Liver (tissue), 3 donors: ENCODE measurements around the gene SOX15.

Experiments
- EGR1 ChIP-seq, 2 donors: IDR thresholded peaks; 2 replicates each; pipeline ENCODE4 v1.6.1; 2016 to 2018; ENCODE audit warnings: antibody characterized with exemption in 2 of 2, low read depth in 2 of 2
- FOXA1 ChIP-seq: IDR thresholded peaks from 2 replicates; pipeline ENCODE4 v1.6.1; 2016; ENCODE audit warnings: antibody characterized with exemption
- GABPA ChIP-seq, 2 donors: IDR thresholded peaks in 1 of 2; conservative IDR thresholded peaks in 1 of 2; 2 replicates each; pipeline ENCODE4 v1.6.1; 2016; ENCODE audit warnings: antibody characterized with exemption in 2 of 2, mild to moderate bottlenecking in 1 of 2, moderate library complexity in 1 of 2
- RAD21 ChIP-seq, 2 donors: IDR thresholded peaks; 2 replicates each; pipeline ENCODE4 v1.6.1; 2016; ENCODE audit warnings: antibody characterized with exemption in 2 of 2, mild to moderate bottlenecking in 2 of 2
- RXRA ChIP-seq, 2 donors: IDR thresholded peaks; 2 replicates each; pipeline ENCODE4 v1.6.1; 2017 to 2018; ENCODE audit warnings: antibody characterized with exemption in 2 of 2, mild to moderate bottlenecking in 1 of 2
- SP1 ChIP-seq: IDR thresholded peaks from 2 replicates; pipeline ENCODE4 v1.6.1; 2018; ENCODE audit warnings: antibody characterized with exemption, mild to moderate bottlenecking
- TAF1 ChIP-seq: conservative IDR thresholded peaks from 2 replicates; pipeline ENCODE4 v1.6.1; 2016; ENCODE audit warnings: antibody characterized with exemption, mild to moderate bottlenecking
- YY1 ChIP-seq: IDR thresholded peaks from 2 replicates; pipeline ENCODE4 v1.6.1; 2016; ENCODE audit warnings: antibody characterized with exemption, mild to moderate bottlenecking
- TF ChIP-seq, protein P1 (sequence below): fragments of 150-350 bp; IDR thresholded peaks from 2 replicates; pipeline ENCODE4 v1.5.1; 2017; ENCODE audit warnings: improper control_type of control experiment, low read depth, low read length; ENCODE audit not compliant: missing input control
- TF ChIP-seq, protein P2 (sequence below): IDR thresholded peaks from 2 replicates; pipeline ENCODE4 v1.6.1; 2016; ENCODE audit warnings: antibody characterized with exemption
- TF ChIP-seq, protein P3 (sequence below): IDR thresholded peaks from 2 replicates; pipeline ENCODE4 v1.6.1; 2016; ENCODE audit warnings: antibody characterized with exemption
- TF ChIP-seq, protein P4 (sequence below): IDR thresholded peaks from 2 replicates; pipeline ENCODE4 v1.6.1; 2016; ENCODE audit warnings: antibody characterized with exemption, mild to moderate bottlenecking
- donor health status: healthy.
- donor health status: healthy.

DNA sequence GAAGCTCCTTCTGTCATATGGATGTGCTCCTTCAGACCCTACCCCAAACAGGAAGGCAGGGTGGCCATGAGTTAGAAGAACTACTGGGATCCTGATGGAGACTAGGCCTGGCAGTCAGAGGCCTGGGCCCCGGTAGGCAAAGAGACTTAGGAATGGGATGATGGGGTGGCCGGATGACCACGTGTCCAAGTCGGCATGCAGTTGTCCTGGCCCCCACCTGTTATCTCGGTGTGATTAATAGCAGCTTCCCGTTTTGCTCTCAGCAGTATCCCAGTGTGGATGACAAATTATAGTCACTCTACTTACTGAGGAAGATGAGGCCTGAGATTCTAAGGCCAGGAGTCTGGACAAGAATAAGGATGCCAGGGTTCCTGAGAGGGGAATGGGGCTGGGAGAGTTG is 39.5 kb downstream of the SOX15 start:
- TF ChIP-seq, protein P1, sequence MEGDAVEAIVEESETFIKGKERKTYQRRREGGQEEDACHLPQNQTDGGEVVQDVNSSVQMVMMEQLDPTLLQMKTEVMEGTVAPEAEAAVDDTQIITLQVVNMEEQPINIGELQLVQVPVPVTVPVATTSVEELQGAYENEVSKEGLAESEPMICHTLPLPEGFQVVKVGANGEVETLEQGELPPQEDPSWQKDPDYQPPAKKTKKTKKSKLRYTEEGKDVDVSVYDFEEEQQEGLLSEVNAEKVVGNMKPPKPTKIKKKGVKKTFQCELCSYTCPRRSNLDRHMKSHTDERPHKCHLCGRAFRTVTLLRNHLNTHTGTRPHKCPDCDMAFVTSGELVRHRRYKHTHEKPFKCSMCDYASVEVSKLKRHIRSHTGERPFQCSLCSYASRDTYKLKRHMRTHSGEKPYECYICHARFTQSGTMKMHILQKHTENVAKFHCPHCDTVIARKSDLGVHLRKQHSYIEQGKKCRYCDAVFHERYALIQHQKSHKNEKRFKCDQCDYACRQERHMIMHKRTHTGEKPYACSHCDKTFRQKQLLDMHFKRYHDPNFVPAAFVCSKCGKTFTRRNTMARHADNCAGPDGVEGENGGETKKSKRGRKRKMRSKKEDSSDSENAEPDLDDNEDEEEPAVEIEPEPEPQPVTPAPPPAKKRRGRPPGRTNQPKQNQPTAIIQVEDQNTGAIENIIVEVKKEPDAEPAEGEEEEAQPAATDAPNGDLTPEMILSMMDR: no peak
- TF ChIP-seq, protein P2, sequence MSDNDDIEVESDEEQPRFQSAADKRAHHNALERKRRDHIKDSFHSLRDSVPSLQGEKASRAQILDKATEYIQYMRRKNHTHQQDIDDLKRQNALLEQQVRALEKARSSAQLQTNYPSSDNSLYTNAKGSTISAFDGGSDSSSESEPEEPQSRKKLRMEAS: no peak
- TF ChIP-seq TAF1 (no peak), SP1 (no peak), GABPA (IDR thresholded peaks at IDR 0.05 in 1 of 2, conservative IDR thresholded peaks at IDR 0.05 in 1 of 2) (no peak), FOXA1 (no peak), RXRA (IDR thresholded peaks at IDR 0.05) (no peak), YY1 (no peak), RAD21 (IDR thresholded peaks at IDR 0.05) (no peak), EGR1 (IDR thresholded peaks at IDR 0.05; ENCODE audit: low read depth in 2 of 2) (no peak)
- TF ChIP-seq, protein P3, sequence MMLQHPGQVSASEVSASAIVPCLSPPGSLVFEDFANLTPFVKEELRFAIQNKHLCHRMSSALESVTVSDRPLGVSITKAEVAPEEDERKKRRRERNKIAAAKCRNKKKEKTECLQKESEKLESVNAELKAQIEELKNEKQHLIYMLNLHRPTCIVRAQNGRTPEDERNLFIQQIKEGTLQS: no peak
- TF ChIP-seq, protein P4, sequence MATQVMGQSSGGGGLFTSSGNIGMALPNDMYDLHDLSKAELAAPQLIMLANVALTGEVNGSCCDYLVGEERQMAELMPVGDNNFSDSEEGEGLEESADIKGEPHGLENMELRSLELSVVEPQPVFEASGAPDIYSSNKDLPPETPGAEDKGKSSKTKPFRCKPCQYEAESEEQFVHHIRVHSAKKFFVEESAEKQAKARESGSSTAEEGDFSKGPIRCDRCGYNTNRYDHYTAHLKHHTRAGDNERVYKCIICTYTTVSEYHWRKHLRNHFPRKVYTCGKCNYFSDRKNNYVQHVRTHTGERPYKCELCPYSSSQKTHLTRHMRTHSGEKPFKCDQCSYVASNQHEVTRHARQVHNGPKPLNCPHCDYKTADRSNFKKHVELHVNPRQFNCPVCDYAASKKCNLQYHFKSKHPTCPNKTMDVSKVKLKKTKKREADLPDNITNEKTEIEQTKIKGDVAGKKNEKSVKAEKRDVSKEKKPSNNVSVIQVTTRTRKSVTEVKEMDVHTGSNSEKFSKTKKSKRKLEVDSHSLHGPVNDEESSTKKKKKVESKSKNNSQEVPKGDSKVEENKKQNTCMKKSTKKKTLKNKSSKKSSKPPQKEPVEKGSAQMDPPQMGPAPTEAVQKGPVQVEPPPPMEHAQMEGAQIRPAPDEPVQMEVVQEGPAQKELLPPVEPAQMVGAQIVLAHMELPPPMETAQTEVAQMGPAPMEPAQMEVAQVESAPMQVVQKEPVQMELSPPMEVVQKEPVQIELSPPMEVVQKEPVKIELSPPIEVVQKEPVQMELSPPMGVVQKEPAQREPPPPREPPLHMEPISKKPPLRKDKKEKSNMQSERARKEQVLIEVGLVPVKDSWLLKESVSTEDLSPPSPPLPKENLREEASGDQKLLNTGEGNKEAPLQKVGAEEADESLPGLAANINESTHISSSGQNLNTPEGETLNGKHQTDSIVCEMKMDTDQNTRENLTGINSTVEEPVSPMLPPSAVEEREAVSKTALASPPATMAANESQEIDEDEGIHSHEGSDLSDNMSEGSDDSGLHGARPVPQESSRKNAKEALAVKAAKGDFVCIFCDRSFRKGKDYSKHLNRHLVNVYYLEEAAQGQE: no peak
